T-helper 1 cell (primary cell): ENCODE results near the gene RNU6-1.

Experiments used
- DNase-seq, 5 donors: peaks; one replicate each; pipeline ENCODE4 v3.0.0-alpha.2; 2012 to 2020

RNU6-1 gene

DNA sequence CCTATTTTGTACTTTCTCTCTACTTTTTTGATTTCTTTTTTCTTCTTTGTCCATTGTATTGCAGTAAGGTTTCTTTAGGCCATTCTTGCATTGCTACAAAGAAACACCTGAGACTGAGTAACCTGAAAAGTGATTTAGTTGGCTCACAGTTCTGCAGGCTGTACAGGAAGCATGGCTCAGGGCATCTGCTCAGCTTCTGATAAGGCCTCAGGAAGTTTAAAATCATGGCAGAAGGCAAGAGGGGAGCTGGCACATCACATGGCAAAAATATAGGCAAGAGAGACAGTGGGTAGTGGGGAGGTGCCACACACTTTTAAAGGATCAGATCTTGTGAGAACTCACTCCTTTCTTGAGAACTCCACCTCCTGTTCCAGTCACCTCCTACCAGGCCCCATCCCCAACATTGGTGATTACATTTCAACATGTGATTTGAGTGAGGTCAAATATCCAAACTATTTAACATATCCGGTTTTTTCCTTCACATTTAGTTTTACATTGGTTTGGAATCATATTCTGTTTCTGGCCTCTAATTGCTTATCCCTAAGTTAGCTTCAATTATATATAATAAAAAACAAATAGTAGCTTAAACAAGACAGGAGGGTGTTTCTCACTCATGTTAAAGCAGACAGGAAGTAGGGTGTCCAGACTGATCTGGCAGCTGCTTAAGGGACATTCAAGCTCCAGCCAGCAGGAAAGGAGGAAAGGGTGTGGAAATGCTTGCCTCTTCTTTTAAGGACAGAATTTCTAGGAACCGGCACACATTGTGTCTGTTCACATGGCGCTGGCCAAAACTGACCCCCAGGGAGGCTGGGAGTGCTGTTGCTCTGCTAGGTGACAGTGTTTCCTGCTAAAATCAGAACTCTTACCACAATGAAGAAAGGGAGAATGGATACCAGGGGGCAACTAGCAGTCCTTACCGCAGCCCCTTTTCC is 43.4 kb downstream of the RNU6-1 start:
- DNase-seq: no peak

DNA sequence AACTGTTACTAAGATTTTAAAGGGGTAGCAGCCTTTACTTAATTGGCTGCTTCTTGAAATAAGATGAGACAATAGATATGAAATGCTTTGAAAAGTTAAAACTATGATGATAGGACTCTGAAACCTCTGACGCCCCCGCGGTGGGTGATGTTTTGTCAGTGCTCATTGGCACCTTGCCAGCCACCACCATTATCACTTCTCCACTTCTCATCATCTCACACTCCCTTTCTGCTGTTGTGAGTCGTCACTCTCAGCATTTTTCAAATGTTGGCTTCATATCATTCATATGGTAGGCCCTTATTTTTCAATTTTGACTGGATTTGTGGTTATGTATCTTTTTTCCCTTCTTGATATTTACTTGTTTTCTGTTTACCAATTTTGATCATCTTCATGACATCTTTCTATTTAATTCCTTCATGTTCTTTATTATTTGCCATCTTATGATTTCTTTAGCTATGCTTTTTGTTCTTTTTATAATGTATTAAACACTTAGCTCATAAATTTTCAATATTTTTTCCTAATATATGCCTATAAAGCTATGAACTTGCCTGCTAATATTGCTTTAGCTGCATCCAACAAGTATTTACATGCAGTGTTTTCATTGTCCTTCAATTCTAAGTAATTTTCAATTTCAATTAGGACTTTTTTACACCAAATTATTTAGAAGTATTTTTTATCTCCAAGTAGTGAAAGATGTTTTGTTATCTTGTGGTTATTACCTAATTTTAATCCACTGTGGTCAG is 44.8 kb downstream of the RNU6-1 start:
- no peak for DNase-seq

DNA sequence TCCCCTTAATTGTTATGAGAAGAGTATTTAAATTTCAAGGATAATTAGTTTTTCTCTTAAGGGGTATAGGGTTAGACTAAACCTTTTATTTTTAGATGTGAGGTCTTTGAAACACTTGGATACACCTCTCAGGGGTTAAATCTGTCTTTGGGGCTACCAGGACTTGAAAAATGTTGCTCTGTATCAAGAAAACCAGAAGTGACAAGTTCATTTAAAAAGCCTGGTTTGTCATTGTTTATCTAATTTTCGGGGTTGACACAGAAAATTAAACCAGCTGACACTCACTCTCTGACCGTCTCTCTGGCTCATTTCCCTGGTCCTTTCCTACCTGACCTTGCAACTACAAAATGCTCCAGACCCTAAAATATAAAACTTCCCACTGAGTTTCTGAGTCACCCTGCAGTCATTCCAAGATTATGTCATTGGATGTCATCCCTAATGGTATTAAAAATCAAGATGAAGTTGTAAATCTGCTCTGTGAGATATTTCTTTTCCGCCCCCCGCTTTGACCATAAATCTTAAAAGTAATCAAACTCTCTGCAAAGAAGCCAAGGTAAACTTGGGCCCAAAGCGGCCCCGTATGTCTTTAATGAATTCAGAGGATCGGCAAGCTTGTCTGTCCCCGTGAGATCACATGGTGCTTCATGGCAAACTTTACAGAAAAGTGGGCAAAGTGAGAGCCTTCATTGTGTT is 47.4 kb downstream of the RNU6-1 start:
- no peak for DNase-seq

DNA sequence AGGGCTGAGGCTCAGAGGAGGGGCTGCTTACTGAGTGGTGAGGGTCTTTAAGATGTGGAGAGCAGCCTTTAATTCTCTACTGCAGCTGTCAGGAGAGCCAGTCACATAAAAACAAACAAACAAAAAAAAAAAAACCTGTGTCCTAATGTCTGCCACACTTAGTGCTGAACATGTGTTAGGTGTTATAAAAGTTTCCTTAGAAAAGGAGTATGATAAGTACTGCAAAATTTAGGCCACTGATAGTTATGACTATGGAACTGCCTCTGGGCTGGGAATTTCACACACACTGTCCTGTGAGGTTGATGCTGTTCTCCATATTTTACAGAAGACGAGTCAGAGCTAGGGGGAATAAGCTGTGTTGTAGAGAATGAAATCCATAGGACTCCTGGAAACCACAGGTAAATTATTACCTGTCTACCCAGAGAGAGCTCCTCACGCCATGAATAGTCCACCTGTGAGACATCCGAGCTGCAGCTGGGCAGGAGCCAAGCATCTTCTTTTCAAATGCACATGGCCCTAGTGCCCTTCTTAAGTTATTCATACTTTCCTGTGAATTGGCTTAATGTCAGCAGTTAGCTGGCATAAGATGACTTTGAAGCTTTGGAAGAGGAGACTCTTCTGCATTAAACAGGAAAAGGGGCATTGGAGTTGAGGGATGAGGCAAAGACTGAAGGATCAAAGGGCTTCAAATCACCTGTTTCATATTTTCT is 49.1 kb downstream of the RNU6-1 start:
- DNase-seq: no peak
